H9 (cell line): ENCODE measurements around the gene GRB2. TPM values are rescaled to one million over a fixed set of nuclear protein-coding genes. Genes with fewer than 3 reads are reported as not detected.

Source experiments
- DNase-seq: peaks from one replicate; pipeline ENCODE4 v3.0.0-alpha.2; 2017
- H2AFZ ChIP-seq: one replicate; pipeline ENCODE4 v1.6.1; 2013; ENCODE audit warnings: mild to moderate bottlenecking, low read length, control low read depth, moderate library complexity
- H2AK5ac ChIP-seq: 2 replicates; pipeline ENCODE4 v1.6.1; 2013; ENCODE audit warnings: low read length, control low read depth, mixed read lengths; ENCODE audit not compliant: insufficient read length
- H2BK120ac ChIP-seq: one replicate; pipeline ENCODE4 v1.6.1; 2013; ENCODE audit warnings: low read depth, mild to moderate bottlenecking, low read length, control low read depth, inconsistent platforms; ENCODE audit not compliant: poor library complexity, severe bottlenecking
- H2BK12ac ChIP-seq: 2 replicates; pipeline ENCODE4 v1.6.1; 2013; ENCODE audit warnings: low read length, control low read depth, mixed read lengths, low read depth; ENCODE audit not compliant: insufficient read length
- H2BK15ac ChIP-seq: 2 replicates; pipeline ENCODE4 v1.6.1; 2013; ENCODE audit warnings: low read depth, low read length, control low read depth
- H2BK20ac ChIP-seq: one replicate; pipeline ENCODE4 v1.6.1; 2013; ENCODE audit warnings: low read depth, mild to moderate bottlenecking, low read length, control low read depth, inconsistent platforms; ENCODE audit not compliant: poor library complexity, severe bottlenecking
- H2BK5ac ChIP-seq: 2 replicates; pipeline ENCODE4 v1.6.1; 2013; ENCODE audit warnings: low read length, control low read depth, mixed read lengths; ENCODE audit not compliant: insufficient read length
- H3K14ac ChIP-seq: 2 replicates; pipeline ENCODE4 v1.6.1; 2013; ENCODE audit warnings: low read length, control low read depth; ENCODE audit not compliant: insufficient read depth
- H3K18ac ChIP-seq: 2 replicates; pipeline ENCODE4 v1.6.1; 2013; ENCODE audit warnings: low read depth, mild to moderate bottlenecking, mixed read lengths, low read length, control low read depth; ENCODE audit not compliant: insufficient read length
- H3K23ac ChIP-seq: 2 replicates; pipeline ENCODE4 v1.6.1; 2013; ENCODE audit warnings: low read length, control low read depth, mixed read lengths, low read depth; ENCODE audit not compliant: insufficient read length
- H3K23me2 ChIP-seq: 2 replicates; pipeline ENCODE4 v1.6.1; 2013; ENCODE audit warnings: low read depth, mild to moderate bottlenecking, mixed read lengths, low read length, control low read depth; ENCODE audit not compliant: insufficient read length, poor library complexity, severe bottlenecking
- H3K27ac ChIP-seq: 2 replicates; pipeline ENCODE4 v1.5.1; 2013; ENCODE audit warnings: low read length, control low read depth, mixed read lengths, low read depth; ENCODE audit not compliant: insufficient read length
- H3K27me3 ChIP-seq: 2 replicates; pipeline ENCODE4 v1.6.1; 2013; ENCODE audit warnings: low read length, control low read depth, inconsistent platforms; ENCODE audit not compliant: insufficient read depth
- H3K4ac ChIP-seq: 2 replicates; pipeline ENCODE4 v1.6.1; 2013; ENCODE audit warnings: low read depth, mild to moderate bottlenecking, control low read depth, inconsistent platforms, low read length, moderate library complexity
- H3K4me1 ChIP-seq: 2 replicates; pipeline ENCODE4 v1.6.1; 2013; ENCODE audit warnings: low read length, control low read depth, inconsistent platforms; ENCODE audit not compliant: insufficient read depth
- H3K4me2 ChIP-seq: 2 replicates; pipeline ENCODE4 v1.6.1; 2013; ENCODE audit warnings: low read length, control low read depth, mixed read lengths; ENCODE audit not compliant: insufficient read length, insufficient read depth
- H3K56ac ChIP-seq: 2 replicates; pipeline ENCODE4 v1.6.1; 2013; ENCODE audit warnings: low read depth, mild to moderate bottlenecking, mixed read lengths, low read length, control low read depth; ENCODE audit not compliant: insufficient read length
- H3K79me1 ChIP-seq: 2 replicates; pipeline ENCODE4 v1.6.1; 2013; ENCODE audit warnings: low read depth, mild to moderate bottlenecking, moderate library complexity, low read length, control low read depth, inconsistent platforms; ENCODE audit not compliant: insufficient read depth, poor library complexity, severe bottlenecking
- H3K79me2 ChIP-seq: 2 replicates; pipeline ENCODE4 v1.6.1; 2013; ENCODE audit warnings: low read length, control low read depth, inconsistent platforms; ENCODE audit not compliant: insufficient read depth
- H3K9ac ChIP-seq: 2 replicates; pipeline ENCODE4 v1.6.1; 2013; ENCODE audit warnings: low read length, control low read depth, mixed read lengths; ENCODE audit not compliant: insufficient read length; ENCODE audit errors: extremely low read depth
- H3K9me3 ChIP-seq: one replicate; pipeline ENCODE4 v1.6.1; 2013; ENCODE audit warnings: low read depth, low read length, inconsistent platforms; ENCODE audit not compliant: control insufficient read depth
- H3T11ph ChIP-seq: one replicate; pipeline ENCODE4 v1.6.1; 2013; ENCODE audit warnings: mild to moderate bottlenecking, low read length, control low read depth, inconsistent platforms
- H4K20me1 ChIP-seq: one replicate; pipeline ENCODE4 v1.6.1; 2013; ENCODE audit not compliant: control insufficient read depth, insufficient read length, insufficient read depth
- H4K5ac ChIP-seq: 2 replicates; pipeline ENCODE4 v1.6.1; 2013; ENCODE audit warnings: low read depth, mild to moderate bottlenecking, mixed read lengths, low read length, control low read depth; ENCODE audit not compliant: insufficient read length
- H4K8ac ChIP-seq: replicated peaks from 2 replicates; pipeline ENCODE4 v1.6.1; 2013; ENCODE audit warnings: low read length, control low read depth, mixed read lengths, low read depth; ENCODE audit not compliant: insufficient read length
- H4K91ac ChIP-seq: 2 replicates; pipeline ENCODE4 v1.6.1; 2013; ENCODE audit warnings: low read depth, mild to moderate bottlenecking, moderate library complexity, mixed read lengths, low read length, control low read depth; ENCODE audit not compliant: insufficient read length
- H3K27ac Mint-ChIP-seq, 3 experiments: 2 replicates in 2 of 3; 3 replicates in 1 of 3; pipeline ENCODE4 v1.8.0; 2020 to 2021; ENCODE audit warnings: mixed read lengths in 3 of 3, mild to moderate bottlenecking in 1 of 3, moderate library complexity in 1 of 3
- H3K27me3 Mint-ChIP-seq: 2 replicates; pipeline ENCODE4 v1.8.0; 2021; ENCODE audit warnings: low read depth, mild to moderate bottlenecking, moderate library complexity, mixed read lengths
- H3K36me3 Mint-ChIP-seq, 3 experiments: 2 replicates in 2 of 3; 3 replicates in 1 of 3; pipeline ENCODE4 v1.8.0; 2020 to 2021; ENCODE audit warnings: low read depth in 3 of 3, mixed read lengths in 3 of 3; ENCODE audit not compliant: insufficient read depth in 1 of 3
- H3K4me1 Mint-ChIP-seq, 2 experiments: 2 replicates each; pipeline ENCODE4 v1.8.0; 2020; ENCODE audit warnings: mixed read lengths in 2 of 2
- H3K4me3 Mint-ChIP-seq, 2 experiments: 2 replicates in 1 of 2; 3 replicates in 1 of 2; pipeline ENCODE4 v1.8.0; 2020 to 2021; ENCODE audit warnings: mild to moderate bottlenecking in 2 of 2, mixed read lengths in 2 of 2, moderate library complexity in 1 of 2
- H3K9me3 Mint-ChIP-seq, 2 experiments: 2 replicates in 1 of 2; 3 replicates in 1 of 2; pipeline ENCODE4 v1.8.0; 2020; ENCODE audit warnings: mild to moderate bottlenecking in 2 of 2, mixed read lengths in 2 of 2, moderate library complexity in 1 of 2
- CTCF ChIP-seq: fragments of 200-600 bp; sonication (generic); conservative IDR thresholded peaks from 3 replicates; pipeline ENCODE4 v1.8.0; 2021; ENCODE audit warnings: antibody characterized with exemption, mild to moderate bottlenecking
- WGBS: extraction: QIAGEN DNeasy Blood & Tissue Kit; methylation state at CpG from one replicate; pipeline ENCODE4 v1.1.7; 2013; ENCODE audit warnings: missing lambda C conversion rate, low lambda C conversion rate, mixed read lengths; ENCODE audit not compliant: insufficient read length; ENCODE audit errors: extremely low coverage; 5-methylcytosine and 5-hydroxymethylcytosine counted together
- total RNA-seq: library from RNA; stranded (reverse); gene quantifications from 2 replicates; pipeline ENCODE4 v1.2.1, GENCODE V29; 2021

Gene GRB2
- total RNA-seq, 1 experiment from 2014 or later, result 91.7 TPM

DNA sequence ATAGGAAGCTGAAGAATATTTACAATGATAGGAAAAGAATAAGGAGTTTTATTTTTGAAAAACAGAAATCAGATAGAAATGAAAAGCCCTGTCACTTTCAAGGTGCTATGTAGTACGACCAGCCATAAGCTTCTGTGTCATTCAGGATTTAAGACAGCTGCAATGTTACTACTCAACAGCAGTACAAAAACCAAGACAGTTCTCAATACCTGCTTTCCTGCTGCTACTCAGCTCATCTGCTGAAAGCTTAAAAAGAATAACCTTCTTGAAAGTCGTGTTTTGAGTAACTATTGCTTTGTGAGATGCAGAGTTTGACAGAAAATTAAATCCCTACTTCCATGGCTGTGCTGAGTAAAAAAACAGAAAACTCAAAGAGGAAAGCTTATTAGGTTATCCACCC lies 8.7 kb downstream of the GRB2 start:
- Histone ChIP-seq H3K27me3 (no peaks in the 10 kb centered on the region), H3K79me2 (peaks cover 39% of the 10 kb centered on the region; the same call in 1 of the 2 replicates), H2BK12ac (no peak overlapping the region), H2AK5ac (no peak overlapping the region), H2BK15ac (no peak overlapping the region), H2BK20ac (no peak overlapping the region), H3K18ac (no peak overlapping the region), H3K4me2 (no peak overlapping the region), H3K14ac (no peak overlapping the region), H3K79me1 (peaks cover 2% of the 10 kb centered on the region), H2AFZ (no peak overlapping the region), H3K9me3 (no peaks in the 10 kb centered on the region), H4K20me1 (no peaks in the 10 kb centered on the region), H2BK5ac (no peak overlapping the region), H3K27ac (no peak overlapping the region), H4K91ac (no peak overlapping the region), H3K56ac (no peak overlapping the region), H2BK120ac (no peak overlapping the region), H3K4ac (no peak overlapping the region), H3K23ac (no peak overlapping the region), H3K4me1 (no peaks in the 10 kb centered on the region), H3T11ph (no peak overlapping the region), H4K5ac (no peak overlapping the region), H3K9ac (no peak overlapping the region), H4K8ac (no peak overlapping the region), H3K23me2 (peaks cover 14% of the 10 kb centered on the region)
- H3K27ac Mint-ChIP-seq, result peak overlapping the region in 2 of 3 experiments; percentile 42 to 68; a peak in 2 of 7 replicates
- peaks cover 4 to 17% (median 11%) of the 10 kb centered on the region in 3 experiments for H3K36me3 Mint-ChIP-seq
- no peaks in the 10 kb centered on the region; a peak in 1 of 5 replicates for H3K9me3 Mint-ChIP-seq
- H3K4me3 Mint-ChIP-seq, result no peak overlapping the region
- no peaks in the 10 kb centered on the region for H3K27me3 Mint-ChIP-seq
- DNase-seq, result no peak
- peaks cover 28 to 32% of the 10 kb centered on the region in 2 experiments for H3K4me1 Mint-ChIP-seq
- no peak for TF ChIP-seq CTCF
- no CpG with 5 or more reads among the region's 2 CpGs for WGBS
